NCI-H69 (cell line): ENCODE data around the gene NCAPD3.
A peak's percentile ranks its signal among the peaks of the same experiment; 100 is the strongest.
"Not testable (repeated sequence)": the region's sequence is repeated elsewhere in the genome, so short reads cannot be mapped to it uniquely, and the experiment has no call there.

Experiments
- DNase-seq: peaks from one replicate; lab custom pipeline; 2025; lab: John Stamatoyannopoulos, UW

Gene NCAPD3

DNA sequence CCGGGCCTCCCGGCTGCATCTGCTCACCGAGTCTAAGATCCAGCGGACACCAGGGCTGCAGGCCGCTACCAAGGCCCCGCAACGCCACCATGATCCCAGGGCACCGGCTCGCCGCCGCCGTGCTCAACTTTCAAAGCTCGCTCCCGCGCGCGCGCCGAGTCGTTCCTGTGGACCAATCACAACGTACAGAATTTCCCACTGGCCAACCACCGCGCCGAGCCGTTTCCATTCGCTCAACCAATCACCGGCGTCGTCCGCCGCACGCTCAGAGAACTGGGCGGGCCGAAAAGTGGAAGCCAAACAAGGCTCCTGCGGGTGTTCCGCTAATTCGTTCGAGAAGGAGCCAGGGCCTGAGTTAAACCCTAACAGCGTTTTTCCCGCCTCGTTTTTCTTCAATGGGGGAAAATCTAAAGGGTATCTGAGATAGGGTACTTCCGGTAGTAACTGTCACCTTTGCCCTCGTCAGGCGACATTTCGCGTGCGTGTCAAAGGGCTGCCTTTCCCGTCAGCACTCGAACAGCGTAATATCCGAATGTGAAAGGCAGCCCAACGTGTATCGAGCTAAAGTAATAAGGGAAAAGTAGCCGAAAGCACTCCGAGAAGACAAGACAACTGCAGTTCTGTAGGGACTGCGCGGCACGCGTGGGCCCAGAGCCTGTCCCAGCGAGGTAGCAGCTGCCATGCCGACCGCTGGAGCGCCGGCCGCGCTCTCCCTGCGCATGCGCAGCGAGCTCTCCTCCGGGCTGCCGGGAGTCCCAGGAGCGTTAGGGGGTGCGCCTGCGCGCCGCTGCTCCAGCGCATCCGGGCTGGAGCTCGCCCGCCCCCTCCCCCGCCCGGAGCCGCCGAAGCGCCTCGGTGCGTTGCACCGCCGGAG lies at the start of gene NCAPD3, which contains the start of gene VPS26B:
NCAPD3 (minus strand) TSS at position 132 of the 874 bp plus-strand sequence; CDS start at position 91, 41 bp downstream.
VPS26B (plus strand) TSS at position 836 of the 874 bp plus-strand sequence. CDS start 452 bp downstream, outside the sequence.
- DNase-seq = peak; percentile 99

DNA sequence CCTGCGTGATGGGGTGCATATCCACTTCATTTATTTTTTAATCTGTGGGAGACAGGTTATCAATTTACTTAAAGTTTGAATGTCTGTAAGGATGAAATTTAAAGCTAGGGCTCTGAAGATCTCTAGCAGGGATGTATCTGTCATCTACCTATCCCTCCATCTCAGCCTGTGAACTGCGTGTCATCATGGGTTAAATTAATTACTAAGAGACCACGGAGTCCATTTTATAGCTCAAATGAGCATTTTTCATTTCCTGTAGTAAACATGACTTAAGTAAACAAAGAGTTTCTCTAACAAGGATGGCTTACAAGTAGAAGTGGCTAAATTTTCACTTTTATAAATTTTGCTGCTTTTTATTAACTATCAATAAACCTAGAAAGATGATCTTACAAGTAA lies 49.5 kb upstream of the NCAPD3 start:
- no peak for DNase-seq

GRCh38 chr11:134272381-134273316 lies 48.9 kb upstream of the NCAPD3 start:
- DNase-seq = peak; percentile 49

DNA sequence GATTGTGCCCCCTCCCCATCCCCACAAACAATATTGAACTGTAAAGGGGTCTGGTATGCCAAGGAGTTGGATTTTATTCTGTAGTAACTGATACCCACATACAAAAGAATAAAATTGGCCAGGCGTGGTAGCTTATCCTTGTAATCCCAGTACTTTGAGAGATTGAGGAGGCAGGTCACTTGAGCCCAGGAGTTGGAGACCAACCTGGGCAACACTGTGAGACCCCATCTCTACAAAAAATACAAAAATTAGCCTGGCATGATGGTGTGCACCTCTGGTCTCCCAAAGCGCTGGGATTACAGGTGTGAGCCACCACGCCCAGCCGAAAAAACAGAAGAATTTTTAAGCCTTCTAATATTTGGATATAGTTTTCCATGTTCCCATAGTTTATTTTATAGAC lies 48.2 kb upstream of the NCAPD3 start:
- DNase-seq = no peak

DNA sequence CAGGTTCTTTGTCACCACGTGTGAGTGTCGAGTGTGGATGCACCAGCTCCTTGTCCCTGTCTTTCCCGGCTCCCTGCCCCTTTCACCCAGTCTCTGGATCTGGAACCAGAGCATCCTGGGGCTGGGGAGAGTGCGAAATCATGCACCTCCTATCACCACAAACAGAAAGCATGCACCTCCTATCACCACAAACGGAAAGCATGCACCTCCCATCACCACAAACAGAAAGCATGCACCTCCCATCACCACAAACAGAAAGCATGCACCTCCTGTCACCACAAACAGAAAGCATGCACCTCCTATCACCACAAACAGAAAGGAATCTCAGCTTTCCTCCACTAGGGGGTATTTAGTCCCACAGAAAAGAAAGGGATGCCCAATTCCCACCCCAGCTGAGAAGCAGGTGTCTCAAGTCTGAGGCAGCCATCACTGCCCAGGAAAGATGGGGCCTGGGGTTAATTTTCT lies 46.5 kb upstream of the NCAPD3 start:
- peak; percentile 59 for DNase-seq

- no peak for DNase-seq
Observed at GRCh38 chr11:134267966-134268365, 44.2 kb upstream of the NCAPD3 start.

- no peak for DNase-seq
Observed at GRCh38 chr11:134267461-134267860, 43.7 kb upstream of the NCAPD3 start.

- no peak for DNase-seq
Observed at GRCh38 chr11:134266841-134267251, 43.1 kb upstream of the NCAPD3 start.

GRCh38 chr11:134266440-134266839 lies 42.7 kb upstream of the NCAPD3 start:
- DNase-seq = no peak

GRCh38 chr11:134264966-134265764 lies 41.4 kb upstream of the NCAPD3 start:
- DNase-seq = no peak

DNA sequence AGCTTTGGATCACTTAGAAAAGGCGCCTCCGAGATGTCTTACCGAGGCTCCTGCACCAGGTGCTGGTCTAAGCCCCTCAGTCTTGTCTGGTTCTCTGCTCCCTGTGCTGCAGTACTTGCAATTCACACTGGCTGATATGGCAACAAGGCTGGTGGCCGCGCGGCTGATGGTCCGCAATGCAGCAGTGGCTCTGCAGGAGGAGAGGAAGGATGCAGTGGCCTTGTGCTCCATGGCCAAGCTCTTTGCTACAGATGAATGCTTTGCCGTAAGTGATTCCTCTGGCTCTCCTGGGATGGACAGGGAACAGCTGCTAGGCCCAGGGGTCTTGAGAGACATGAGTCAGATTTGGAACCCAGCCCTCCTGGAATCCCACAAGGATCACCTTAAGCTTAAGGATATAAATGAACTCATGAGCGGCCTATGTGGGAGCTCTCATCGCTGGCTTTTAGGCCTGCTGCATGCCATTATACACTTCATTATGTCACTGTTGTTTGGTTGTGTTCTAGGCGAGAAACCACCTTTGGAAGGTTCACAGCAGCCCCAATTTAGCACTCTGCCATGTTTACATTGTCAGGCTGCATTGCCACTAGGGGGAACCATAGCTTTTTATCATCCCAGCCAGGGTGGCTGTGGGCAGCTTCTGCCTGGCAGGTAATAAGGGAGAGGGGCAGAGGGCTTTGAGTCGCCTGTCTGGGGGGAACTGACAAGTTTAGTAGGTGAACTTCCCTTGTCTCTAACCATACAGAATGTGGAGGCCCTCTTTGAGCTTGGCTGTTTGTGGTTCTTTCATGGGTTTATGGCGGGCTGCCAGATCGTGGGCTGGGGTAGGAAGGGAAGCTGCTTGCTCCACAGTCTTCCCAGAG lies 38.1 kb upstream of the NCAPD3 start:
- DNase-seq = peak; percentile 65

- no peak for DNase-seq
Observed at GRCh38 chr11:134260983-134261382, 37.2 kb upstream of the NCAPD3 start.

- DNase-seq = no peak
Observed at GRCh38 chr11:134260503-134260902, 36.7 kb upstream of the NCAPD3 start.

GRCh38 chr11:134258577-134258976 lies 34.8 kb upstream of the NCAPD3 start:
- DNase-seq = no peak

DNA sequence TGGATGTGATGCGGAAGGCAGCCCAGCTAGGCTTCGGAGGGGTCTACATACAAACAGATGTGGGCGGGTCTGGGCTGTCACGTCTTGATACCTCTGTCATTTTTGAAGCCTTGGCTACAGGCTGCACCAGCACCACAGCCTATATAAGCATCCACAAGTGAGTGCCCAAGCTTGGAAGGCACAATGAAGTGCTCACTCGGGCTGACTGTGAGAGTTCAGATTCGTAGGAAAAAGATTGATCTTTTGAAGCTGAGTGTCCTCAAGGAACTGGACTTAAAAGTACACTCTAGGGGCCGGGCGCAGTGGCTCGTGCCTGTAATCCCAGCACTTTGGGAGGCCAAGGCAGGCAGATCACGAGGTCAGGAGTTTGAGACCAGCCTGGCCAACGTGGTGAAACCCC lies 33.3 kb upstream of the NCAPD3 start:
- DNase-seq = no peak

- DNase-seq = not testable (repeated sequence)
Observed at GRCh38 chr11:134255184-134255561, 31.4 kb upstream of the NCAPD3 start.

DNA sequence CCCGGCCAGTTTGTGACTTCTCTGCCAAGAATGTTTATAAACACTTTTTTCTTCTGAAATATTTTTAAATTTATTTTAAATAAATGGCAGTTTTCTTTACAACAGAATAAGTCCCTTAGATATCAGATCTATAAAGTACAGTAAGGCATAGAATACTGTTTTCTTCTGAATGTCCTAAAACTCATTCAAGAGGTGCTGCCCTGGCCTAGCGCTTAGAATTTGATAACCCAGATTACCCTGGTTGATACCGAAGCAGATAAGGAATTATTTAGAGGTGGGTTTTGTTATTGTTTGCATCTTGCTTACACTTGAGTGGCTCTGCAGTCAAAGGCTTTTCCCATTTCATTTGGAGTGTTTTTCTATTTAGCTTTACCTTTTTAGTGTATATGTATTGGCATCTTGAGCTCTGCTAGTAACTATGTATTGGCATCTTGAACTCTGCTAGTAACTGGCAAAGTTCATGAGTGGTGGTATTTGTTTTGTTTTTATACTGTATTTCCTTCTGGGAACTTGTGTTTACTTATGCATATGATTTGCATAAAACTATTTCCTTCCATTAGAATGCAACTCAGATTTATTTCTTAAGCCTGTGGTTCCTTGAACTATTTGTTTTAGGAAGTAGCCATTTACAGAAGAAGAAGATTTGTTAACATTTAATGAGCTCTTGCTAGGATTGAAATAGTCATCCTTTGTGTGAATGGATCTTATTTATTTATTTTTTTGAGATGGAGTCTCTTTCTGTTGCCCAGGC lies 30.8 kb upstream of the NCAPD3 start:
- DNase-seq = no peak

DNA sequence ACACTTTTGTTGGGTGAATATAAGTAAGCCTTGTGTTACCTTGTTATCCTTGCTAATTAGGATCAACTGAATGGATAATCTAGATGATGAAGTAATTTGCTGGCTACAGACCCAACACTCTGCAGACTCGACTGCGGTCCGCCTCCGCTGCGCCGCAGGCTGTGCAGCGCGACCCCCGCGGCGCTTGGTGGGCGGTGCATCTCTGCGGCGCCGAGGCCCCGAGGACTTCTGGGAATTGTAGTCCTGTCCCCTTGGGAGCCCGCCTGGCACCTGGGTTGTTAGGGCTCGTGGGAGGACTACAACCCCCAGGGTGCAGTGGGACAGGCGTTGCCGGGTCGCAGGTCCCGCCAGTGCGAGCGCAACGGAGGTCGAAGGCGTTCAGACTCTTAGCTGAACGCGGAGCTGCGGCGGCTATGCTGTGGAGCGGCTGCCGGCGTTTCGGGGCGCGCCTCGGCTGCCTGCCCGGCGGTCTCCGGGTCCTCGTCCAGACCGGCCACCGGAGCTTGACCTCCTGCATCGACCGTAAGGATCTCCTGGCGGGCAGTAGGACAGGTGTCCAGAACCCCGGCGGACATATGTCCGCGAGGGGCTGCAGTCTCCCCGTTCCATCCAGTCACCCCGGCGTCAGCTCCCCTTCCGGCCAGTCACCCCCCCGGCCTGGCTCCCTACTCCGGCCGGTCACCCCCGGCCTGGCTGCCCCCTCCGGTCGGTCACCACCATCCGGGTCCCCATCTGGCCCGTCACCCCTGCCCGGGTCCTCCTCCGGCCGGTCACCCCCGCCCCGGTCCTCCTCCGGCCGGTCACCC lies 29.6 kb upstream of the NCAPD3 start, which contains the start of the genes ACAD8 and THYN1:
ACAD8 (plus strand) TSS at position 381 of the 806 bp plus-strand sequence; CDS start at position 414, 33 bp downstream.
THYN1 (minus strand) TSS at position 165 of the 806 bp plus-strand sequence. CDS start 470 bp downstream, outside the sequence.
- peak; percentile 99 for DNase-seq
